GM12878 (cell line): Measurements from ENCODE around the gene IRF2BP1. TPM values are rescaled to one million over a fixed set of nuclear protein-coding genes. Genes with fewer than 3 reads are reported as not detected.

Experiments used
- ATAC-seq: fragments of 200-7000 bp; cut with Tn5 transposase; 3 replicates; pipeline ENCODE4 v1.9.1; 2020; ENCODE audit warnings: mild to moderate bottlenecking, moderate library complexity
- BruUV-seq: library from RNA; stranded (reverse); fragments of 400-500 nt; replicated peaks from 2 replicates; lab custom pipeline; 2021; lab: Mats Ljungman, UMichigan
- CTCF ChIA-PET: fragments of 300-600 bp; sonication (Branson Sonifier 250); formaldehyde crosslinking; extraction: SDS; loops from one replicate; lab custom pipeline; 2021; ENCODE audit warnings: inconsistent platforms; lab: Yijun Ruan, JAX
- POLR2A ChIA-PET: fragments of 350-600 bp; formaldehyde crosslinking; extraction: SDS; loops from one replicate; lab custom pipeline; 2021; ENCODE audit warnings: inconsistent platforms; lab: Charles Lee
- RAD21 ChIA-PET: fragments of 300-600 bp; sonication (Branson Sonifier 250); formaldehyde crosslinking; loops from one replicate; lab custom pipeline; 2023; ENCODE audit warnings: antibody characterized with exemption; ENCODE audit not compliant: unreplicated experiment; lab: Charles Lee
- SMC1A ChIA-PET: fragments of 300-600 bp; sonication (Branson Sonifier 250); formaldehyde crosslinking; loops from one replicate; lab custom pipeline; 2023; ENCODE audit not compliant: unreplicated experiment, uncharacterized antibody; lab: Charles Lee
- DNase-seq: peaks from one replicate; pipeline ENCODE4 v3.0.0-alpha.2; 2011; ENCODE audit warnings: low read depth, low spot score
- FAIRE-seq: peaks from 3 replicates; lab custom pipeline; 2011; peaks lifted over from hg19 to GRCh38; lab: Jason Lieb, UNC
- H2AFZ ChIP-seq: 2 replicates; pipeline ENCODE4 v1.6.0; 2011; ENCODE audit warnings: low read depth, low read length, control low read depth; ENCODE audit not compliant: control insufficient read depth
- H3K27ac ChIP-seq: 2 replicates; pipeline ENCODE4 v1.5.1; 2011; ENCODE audit warnings: control low read depth; ENCODE audit not compliant: control insufficient read depth, insufficient read depth
- H3K27me3 ChIP-seq, 2 experiments: replicated peaks in 1 of 2; 2 replicates each; pipeline versions ENCODE4 v1.6.0 to v1.6.1; 2011; ENCODE audit warnings: low read length in 1 of 2; ENCODE audit not compliant: control insufficient read depth in 2 of 2, insufficient read depth in 2 of 2
- H3K36me3 ChIP-seq, 2 experiments: 2 replicates each; pipeline ENCODE4 v1.5.1; 2011; ENCODE audit warnings: low read length in 1 of 2; ENCODE audit not compliant: control insufficient read depth in 2 of 2, insufficient read depth in 2 of 2
- H3K4me1 ChIP-seq: 2 replicates; pipeline ENCODE4 v1.6.1; 2011; ENCODE audit warnings: mild to moderate bottlenecking, low read length, moderate library complexity, mixed read lengths; ENCODE audit not compliant: control insufficient read depth, insufficient read depth
- H3K4me2 ChIP-seq: 2 replicates; pipeline ENCODE4 v1.6.0; 2011; ENCODE audit warnings: control low read depth; ENCODE audit not compliant: control insufficient read depth, insufficient read depth
- H3K4me3 ChIP-seq: fragments of 200-600 bp; sonication (generic); 2 replicates; pipeline ENCODE4 v1.5.1; 2016
- H3K79me2 ChIP-seq: 2 replicates; pipeline ENCODE4 v1.6.0; 2011; ENCODE audit warnings: low read length; ENCODE audit not compliant: control insufficient read depth, insufficient read depth
- H3K9ac ChIP-seq: 2 replicates; pipeline ENCODE4 v1.8.0; 2011; ENCODE audit warnings: low read length, control low read depth, mixed read lengths; ENCODE audit not compliant: control insufficient read depth, insufficient read depth
- H3K9me3 ChIP-seq: replicated peaks from 3 replicates; pipeline ENCODE4 v1.5.1; 2011; ENCODE audit warnings: mild to moderate bottlenecking, low read length; ENCODE audit not compliant: control insufficient read depth, insufficient read depth
- H4K20me1 ChIP-seq: 2 replicates; pipeline ENCODE4 v1.6.0; 2011; ENCODE audit not compliant: control insufficient read depth, insufficient read depth
- CBX3 ChIP-seq: fragments of 200-600 bp; sonication (generic); IDR thresholded peaks from 2 replicates; pipeline ENCODE4 v1.6.1; 2016; ENCODE audit warnings: low read depth, borderline replicate concordance
- CHD1 ChIP-seq: IDR thresholded peaks from 2 replicates; pipeline ENCODE4 v1.6.1; 2012; ENCODE audit warnings: low read depth, low read length, improper control_type of control experiment
- EGR1 ChIP-seq, 2 experiments: IDR thresholded peaks; 1 replicate in 1 of 2; 2 replicates in 1 of 2; pipeline ENCODE4 v1.6.1; 2011 to 2012; ENCODE audit warnings: low read depth in 2 of 2, low read length in 2 of 2, borderline replicate concordance in 1 of 2, mild to moderate bottlenecking in 1 of 2, moderate library complexity in 1 of 2
- FOS ChIP-seq: IDR thresholded peaks from 3 replicates; pipeline ENCODE4 v1.6.1; 2011; ENCODE audit warnings: borderline replicate concordance; ENCODE audit not compliant: insufficient read length; ENCODE audit errors: extremely low read depth
- MEF2A ChIP-seq: IDR thresholded peaks from 2 replicates; pipeline ENCODE4 v1.6.1; 2011; ENCODE audit warnings: low read depth, mild to moderate bottlenecking, low read length, moderate library complexity; ENCODE audit not compliant: insufficient read depth
- RAD51 ChIP-seq: fragments of 450-650 bp; IDR thresholded peaks from 2 replicates; pipeline ENCODE4 v1.6.1; 2016; ENCODE audit warnings: moderate library complexity, mild to moderate bottlenecking, inconsistent platforms
- RBBP5 ChIP-seq: fragments of 200-600 bp; sonication (generic); conservative IDR thresholded peaks from 2 replicates; pipeline ENCODE4 v1.6.1; 2016
- WGBS: methylation state at CpG from one replicate; pipeline ENCODE4 v1.1.6; 2016; ENCODE audit warnings: low lambda C conversion rate; ENCODE audit not compliant: insufficient replicate concordance, insufficient coverage; ENCODE audit errors: missing lambda C conversion rate; 5-methylcytosine and 5-hydroxymethylcytosine counted together
- in situ Hi-C: fragments of 300-500 bp; cut with MboI; formaldehyde crosslinking; loops from 9 replicates; pipeline ENCODE4 v1.14.3; 2018; ENCODE audit warnings: mixed read lengths
- intact Hi-C: fragments of 100-400 bp; cut with micrococcal nuclease; formaldehyde crosslinking; loops from one replicate; pipeline ENCODE4 v1.14.2; 2022; ENCODE audit not compliant: unreplicated experiment
- polyA plus RNA-seq, 11 experiments: library from polyadenylated mRNA; depleted of rRNA in 4 of 11; unstranded in 6 of 11; stranded (reverse) in 5 of 11; fragments of >200 nt; fragmentation: Nextera tagmentation in 4 of 11; fragmentation: Illumina TruSeq in 1 of 11; extraction: Ambion mirVana in 4 of 11; extraction: Trizol in 1 of 11; gene quantifications; 1 replicate in 1 of 11; 2 replicates in 10 of 11; pipeline versions ENCODE4 v1.2.1 to v1.2.3, GENCODE V29; 2011 to 2016; ENCODE audit warnings: inconsistent platforms in 2 of 11, missing spikeins in 2 of 11, low read depth in 1 of 11
- total RNA-seq, 4 experiments: library from RNA; depleted of rRNA in 3 of 4; stranded (reverse); fragments of >200 nt in 3 of 4; fragmentation: Illumina TruSeq in 1 of 4; extraction: Trizol in 1 of 4; gene quantifications; 2 replicates each; pipeline versions ENCODE4 v1.2.1 to v1.2.3, GENCODE V29; 2013 to 2021
- TF ChIP-seq, protein P1 (sequence below): fragments of 450-650 bp; IDR thresholded peaks from 2 replicates; pipeline ENCODE4 v1.6.1; 2014; ENCODE audit warnings: mild to moderate bottlenecking
- TF ChIP-seq, protein P2 (sequence below): fragments of 150-350 bp; IDR thresholded peaks from 2 replicates; pipeline ENCODE4 v1.6.1; 2014; ENCODE audit warnings: mild to moderate bottlenecking, low read depth, low read length
- TF ChIP-seq, protein P3 (sequence below): fragments of 450-650 bp; IDR thresholded peaks from 2 replicates; pipeline ENCODE4 v1.6.1; 2016; ENCODE audit warnings: mild to moderate bottlenecking

Gene IRF2BP1
- total and polyA plus RNA-seq, 10 of the 15 experiments (the other 5 are each of a cell fraction or from before 2014, with no cell fraction given) = 0.31 to 24.4 (median 4.4) TPM

DNA sequence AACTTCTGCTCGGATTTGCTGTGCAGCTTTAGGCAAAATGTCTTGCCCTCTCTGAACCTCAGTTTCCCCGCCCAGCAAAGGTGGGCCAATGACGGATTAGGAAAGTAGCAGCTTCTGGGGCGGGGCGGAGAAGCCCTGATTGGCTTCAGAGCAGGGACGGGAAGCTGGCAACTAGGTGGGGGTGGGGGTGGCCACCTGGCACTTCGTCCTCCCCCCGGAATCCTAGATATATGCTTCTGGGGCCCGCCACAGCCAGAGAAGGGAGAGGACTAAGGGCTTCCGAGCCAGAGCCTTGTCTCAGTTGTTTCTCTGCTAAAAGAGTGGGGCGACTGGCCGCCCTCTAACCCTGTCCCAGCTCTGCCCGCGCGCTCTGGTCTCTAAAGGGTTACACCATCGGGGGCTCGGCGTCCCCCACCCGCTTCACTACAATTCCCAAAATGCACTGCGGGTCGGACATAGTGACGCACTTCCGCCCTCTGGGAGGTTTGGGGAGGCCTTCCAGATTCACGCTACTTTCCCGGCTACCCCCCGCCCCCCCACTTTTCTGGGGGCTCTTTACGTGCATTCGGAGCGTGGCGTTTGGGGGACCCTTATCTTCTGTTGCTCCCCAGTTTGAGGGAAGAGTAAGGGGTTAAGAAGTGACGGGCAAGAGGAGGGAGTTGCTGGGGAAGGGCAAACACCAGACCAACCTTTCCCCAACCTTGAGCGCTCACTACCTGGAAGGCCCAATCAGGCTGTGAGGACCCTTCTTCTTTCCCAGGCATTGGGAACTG is 672 bp upstream of the IRF2BP1 start (continued):
- no peak for TF ChIP-seq FOS
- TF ChIP-seq CBX3 = no peak
- TF ChIP-seq RAD51 = no peak
- TF ChIP-seq, protein P1, sequence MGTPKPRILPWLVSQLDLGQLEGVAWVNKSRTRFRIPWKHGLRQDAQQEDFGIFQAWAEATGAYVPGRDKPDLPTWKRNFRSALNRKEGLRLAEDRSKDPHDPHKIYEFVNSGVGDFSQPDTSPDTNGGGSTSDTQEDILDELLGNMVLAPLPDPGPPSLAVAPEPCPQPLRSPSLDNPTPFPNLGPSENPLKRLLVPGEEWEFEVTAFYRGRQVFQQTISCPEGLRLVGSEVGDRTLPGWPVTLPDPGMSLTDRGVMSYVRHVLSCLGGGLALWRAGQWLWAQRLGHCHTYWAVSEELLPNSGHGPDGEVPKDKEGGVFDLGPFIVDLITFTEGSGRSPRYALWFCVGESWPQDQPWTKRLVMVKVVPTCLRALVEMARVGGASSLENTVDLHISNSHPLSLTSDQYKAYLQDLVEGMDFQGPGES = no peak
- TF ChIP-seq, protein P2, sequence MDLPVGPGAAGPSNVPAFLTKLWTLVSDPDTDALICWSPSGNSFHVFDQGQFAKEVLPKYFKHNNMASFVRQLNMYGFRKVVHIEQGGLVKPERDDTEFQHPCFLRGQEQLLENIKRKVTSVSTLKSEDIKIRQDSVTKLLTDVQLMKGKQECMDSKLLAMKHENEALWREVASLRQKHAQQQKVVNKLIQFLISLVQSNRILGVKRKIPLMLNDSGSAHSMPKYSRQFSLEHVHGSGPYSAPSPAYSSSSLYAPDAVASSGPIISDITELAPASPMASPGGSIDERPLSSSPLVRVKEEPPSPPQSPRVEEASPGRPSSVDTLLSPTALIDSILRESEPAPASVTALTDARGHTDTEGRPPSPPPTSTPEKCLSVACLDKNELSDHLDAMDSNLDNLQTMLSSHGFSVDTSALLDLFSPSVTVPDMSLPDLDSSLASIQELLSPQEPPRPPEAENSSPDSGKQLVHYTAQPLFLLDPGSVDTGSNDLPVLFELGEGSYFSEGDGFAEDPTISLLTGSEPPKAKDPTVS = no peak
- no peak for TF ChIP-seq RBBP5

DNA sequence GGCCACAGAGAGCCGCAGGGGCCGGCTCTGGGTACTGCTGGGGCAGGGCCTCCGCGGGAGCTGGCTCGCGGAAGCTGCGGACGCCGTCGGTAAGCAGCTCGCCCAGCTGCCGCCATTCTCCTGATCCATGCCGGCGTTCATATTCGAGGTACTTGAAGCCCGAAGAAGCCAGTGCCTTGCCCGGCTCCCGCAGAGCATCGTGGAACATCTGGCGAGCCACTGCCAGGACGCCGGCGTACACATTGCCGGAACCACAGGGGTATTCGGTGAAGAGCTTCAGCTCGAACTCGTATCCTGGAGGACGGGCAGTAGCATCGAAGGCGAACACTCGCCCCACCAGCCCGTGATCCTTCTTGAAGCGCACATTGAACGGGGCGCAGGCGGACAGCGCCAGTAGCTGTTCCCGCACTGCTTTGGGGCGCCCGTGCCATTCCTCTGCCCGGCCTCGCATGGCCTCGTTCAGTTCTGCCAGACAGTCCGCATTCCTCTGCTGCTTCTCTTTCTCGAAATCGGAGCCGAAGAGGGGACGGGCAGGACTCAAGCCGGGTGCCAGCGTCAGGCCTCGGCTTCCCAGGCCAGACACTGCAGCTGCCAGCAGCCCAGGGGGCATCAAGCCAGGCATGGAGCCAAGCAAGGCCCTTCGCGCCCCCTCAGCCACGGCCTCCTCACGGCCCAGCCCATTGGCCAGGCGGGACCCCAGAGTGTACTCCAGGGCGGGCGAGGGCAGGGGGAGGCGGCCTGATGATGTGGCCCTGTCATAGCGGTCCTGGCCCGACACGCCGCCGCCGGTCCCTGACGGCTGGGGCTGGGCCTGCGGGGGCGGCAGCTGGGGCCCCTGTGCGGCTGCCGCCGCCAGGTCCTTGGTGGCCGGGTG is 1.0 kb downstream of the IRF2BP1 start:
- H2AFZ ChIP-seq = no peak overlapping the region
- ATAC-seq = peak; percentile 3

More for the DNA sequence above, 1.0 kb downstream of the IRF2BP1 start:
- WGBS = 74% methylated on average over 63 of the region's 72 CpGs
- ChIA-PET CTCF (interaction anchor here (1.2 to 9.1 kb wide), 4 partner anchors 19 to 132 kb away, joined by 3 to 194 read pairs (median 4); partner anchors contain the start of genes FOXA3 and SYMPK), SMC1A (interaction anchor here (0.6 to 3.3 kb wide), 6 partner anchors 12 to 734 kb away, joined by 3 to 13 read pairs (median 6); partner anchors contain the start of genes MYPOP and SYMPK), POLR2A (interaction anchor here (0.7 to 9.0 kb wide), 4 partner anchors 9 to 21 kb away, joined by 3 to 178 read pairs (median 4); partner anchors contain the start of genes FOXA3 and SYMPK), RAD21 (interaction anchor here (1.6 to 7.6 kb wide), 3 partner anchors 18 to 111 kb away, joined by 6 to 159 read pairs (median 12); partner anchors contain the start of genes CCDC61, FOXA3, MYPOP and SYMPK)
- in situ Hi-C loops (no loop called here), intact Hi-C loops (no loop called here)
- no peak for DNase-seq
- Histone ChIP-seq H3K27ac (peak overlapping the region; percentile 95), H3K9ac (peak overlapping the region; percentile 89; the same call in 1 of the 2 replicates), H3K4me2 (peak overlapping the region; percentile 98), H4K20me1 (no peaks in the 10 kb centered on the region), H3K27me3 (no peaks in the 10 kb centered on the region), H3K4me1 (peaks cover 26% of the 10 kb centered on the region), H3K9me3 (no peaks in the 10 kb centered on the region), H3K4me3 (peak overlapping the region; percentile 68), H3K36me3 (peaks cover 0 to 1% of the 10 kb centered on the region in 2 experiments; a peak in 1 of 4 replicates), H3K79me2 (peaks cover 10% of the 10 kb centered on the region)
- TF ChIP-seq CHD1 = no peak
- TF ChIP-seq EGR1 (IDR thresholded peaks at IDR 0.05; ENCODE audit: borderline replicate concordance in 1 of 2, low read depth in 2 of 2, low read length in 2 of 2) = peak in 1 of 2 experiments; percentile 95; a peak in 2 of 3 replicates
- TF ChIP-seq, protein P3, sequence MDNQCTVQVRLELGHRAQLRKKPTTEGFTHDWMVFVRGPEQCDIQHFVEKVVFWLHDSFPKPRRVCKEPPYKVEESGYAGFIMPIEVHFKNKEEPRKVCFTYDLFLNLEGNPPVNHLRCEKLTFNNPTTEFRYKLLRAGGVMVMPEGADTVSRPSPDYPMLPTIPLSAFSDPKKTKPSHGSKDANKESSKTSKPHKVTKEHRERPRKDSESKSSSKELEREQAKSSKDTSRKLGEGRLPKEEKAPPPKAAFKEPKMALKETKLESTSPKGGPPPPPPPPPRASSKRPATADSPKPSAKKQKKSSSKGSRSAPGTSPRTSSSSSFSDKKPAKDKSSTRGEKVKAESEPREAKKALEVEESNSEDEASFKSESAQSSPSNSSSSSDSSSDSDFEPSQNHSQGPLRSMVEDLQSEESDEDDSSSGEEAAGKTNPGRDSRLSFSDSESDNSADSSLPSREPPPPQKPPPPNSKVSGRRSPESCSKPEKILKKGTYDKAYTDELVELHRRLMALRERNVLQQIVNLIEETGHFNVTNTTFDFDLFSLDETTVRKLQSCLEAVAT = peak; percentile 92
- no peak for TF ChIP-seq MEF2A
- FAIRE-seq = no peak
- BruUV-seq = no TSS peak
